Stimulated activated CD4-positive, alpha-beta T cell treated with anti-CD3 and anti-CD28 coated beads, Interleukin-1b, Interleukin-23, amount 100 ng/mL, for 24 hours (primary cell): ENCODE data around the gene CDKL5.
"Not testable (repeated sequence)": the region's sequence is repeated elsewhere in the genome, so short reads cannot be mapped to it uniquely, and the experiment has no call there.

ENCODE experiments used
- DNase-seq, 4 experiments: peaks; one replicate each; pipeline ENCODE4 v3.0.0-alpha.2; 2020; ENCODE audit warnings: low read depth in 4 of 4, low spot score in 1 of 4

The CDKL5 gene

DNA sequence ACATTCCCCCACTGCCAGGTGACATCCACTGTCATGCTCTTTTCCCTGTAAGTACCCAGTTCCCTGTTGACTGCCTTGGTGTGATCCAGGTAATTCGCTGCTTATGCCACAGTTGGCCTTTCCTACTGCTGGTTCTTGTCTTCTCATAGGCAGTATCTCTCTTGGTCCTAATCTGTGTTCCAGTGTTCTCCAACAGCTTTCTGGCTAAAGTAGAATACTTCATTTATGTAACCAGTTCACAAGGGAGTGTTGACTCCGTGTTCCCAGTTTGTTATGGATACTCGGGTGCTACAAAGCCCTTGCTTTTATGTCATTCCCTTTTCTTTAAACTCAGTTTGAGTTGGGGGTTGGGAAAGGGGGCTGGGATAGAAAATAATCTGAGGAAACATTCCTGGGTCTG, 148.1 kb downstream of the CDKL5 start:
- DNase-seq: no peak

DNA sequence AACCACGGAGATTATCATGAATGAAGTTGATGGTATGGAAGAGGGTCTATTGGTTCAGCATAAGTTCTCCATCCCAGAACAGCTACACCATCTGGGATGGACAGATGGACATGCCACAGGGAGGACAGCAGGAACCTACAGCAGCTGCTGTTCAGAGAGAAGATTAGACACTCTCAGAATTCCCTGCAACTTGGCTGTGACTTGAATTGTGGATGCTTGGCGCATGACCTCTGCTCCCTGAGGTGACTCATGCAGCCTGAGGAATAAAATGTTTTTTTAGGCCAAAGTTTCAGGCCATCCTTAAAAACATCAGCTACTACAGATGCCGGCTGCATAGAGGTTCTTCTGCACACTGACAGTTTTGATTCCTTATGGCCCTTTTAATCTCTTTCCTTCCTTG, 149.2 kb downstream of the CDKL5 start:
- no peak for DNase-seq

- DNase-seq: no peak
Measured at GRCh38 chrX:18575744-18576143, 150.3 kb downstream of the CDKL5 start.

DNA sequence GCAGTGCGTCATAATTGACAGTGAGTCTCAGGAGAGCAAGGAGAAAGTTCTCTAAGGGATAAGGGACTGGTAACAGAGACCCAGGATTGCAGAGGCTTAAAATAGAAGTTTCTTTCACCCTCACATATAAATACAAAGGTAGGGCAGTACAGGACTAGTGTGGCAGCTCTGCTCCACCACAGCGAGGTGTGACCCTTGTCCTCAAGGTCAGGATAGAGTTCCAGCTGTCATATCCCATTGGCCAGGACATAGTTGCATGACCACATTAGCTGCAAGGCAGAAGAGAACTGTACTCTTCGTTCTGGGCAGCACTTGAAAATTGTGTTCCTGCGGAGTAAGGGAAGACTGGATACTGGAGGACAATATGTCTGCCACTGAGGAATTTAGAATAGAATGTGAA, 152.0 kb downstream of the CDKL5 start:
- DNase-seq: no peak

DNA sequence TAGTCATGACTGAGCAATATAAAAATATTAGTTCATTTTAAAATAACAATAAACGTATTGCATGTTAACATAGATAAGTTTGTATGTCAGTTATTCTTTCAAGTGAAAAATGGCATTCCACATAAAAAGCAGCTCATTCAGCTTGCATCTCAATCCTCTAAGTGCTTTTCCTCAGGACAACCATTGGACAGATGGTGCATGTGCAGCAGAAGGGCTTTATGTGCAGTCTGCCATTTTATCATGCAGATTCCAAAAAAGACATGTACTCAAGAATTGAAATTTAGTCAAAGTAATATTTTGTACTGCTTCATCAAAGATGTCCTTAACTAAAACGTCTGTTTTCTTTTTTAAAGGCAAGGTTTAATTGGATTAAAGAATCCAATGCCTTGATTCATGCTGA, 153.1 kb downstream of the CDKL5 start:
- no peak for DNase-seq

GRCh38 chrX:18579495-18579894, 154.1 kb downstream of the CDKL5 start:
- no peak for DNase-seq

DNA sequence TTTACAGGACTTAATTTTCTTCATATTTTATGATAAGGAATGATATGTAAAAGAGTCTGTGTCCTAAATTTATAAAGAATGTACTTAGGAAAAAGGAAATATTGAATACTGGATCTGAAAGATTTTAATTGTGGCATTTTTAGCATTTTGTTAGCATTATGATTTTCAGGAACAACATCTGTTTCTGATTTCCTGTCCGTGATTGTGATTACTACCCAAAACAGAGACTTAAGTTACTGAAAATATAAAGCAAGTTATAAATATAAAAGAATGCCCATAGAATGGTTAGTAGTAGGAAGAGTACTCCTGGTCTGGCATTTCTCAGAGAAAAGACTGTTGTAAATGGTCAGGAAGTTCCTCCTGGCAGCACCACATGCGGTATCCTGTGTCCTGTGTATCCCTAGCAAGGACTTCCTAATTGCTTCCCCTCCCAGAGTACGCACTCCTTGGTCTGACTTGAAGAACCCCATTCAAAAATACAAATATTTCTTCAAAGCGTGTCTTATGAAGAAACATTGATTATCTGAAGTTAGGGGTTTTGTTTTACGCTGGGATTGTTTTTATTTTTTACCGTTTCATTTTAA, 157.6 kb downstream of the CDKL5 start:
- no peak for DNase-seq

DNA sequence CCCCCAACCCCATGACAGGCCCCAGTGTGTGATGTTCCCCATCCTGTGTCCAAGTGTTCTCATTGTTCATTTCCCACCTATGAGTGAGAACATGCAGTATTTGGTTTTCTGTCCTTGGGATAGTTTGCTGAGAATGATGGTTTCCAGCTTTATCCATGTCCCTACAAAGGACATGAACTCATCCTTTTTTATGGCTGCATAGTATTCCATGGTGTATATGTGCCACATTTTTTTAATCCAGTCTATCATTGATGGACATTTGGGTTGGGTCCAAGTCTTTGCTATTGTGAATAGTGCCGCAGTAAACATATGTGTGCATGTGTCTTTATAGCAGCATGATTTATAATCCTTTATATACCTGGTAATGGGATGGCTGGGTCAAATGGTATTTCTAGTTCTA, 163.9 kb downstream of the CDKL5 start:
- not testable (repeated sequence) for DNase-seq

- DNase-seq: no peak
Measured at GRCh38 chrX:18591834-18592233, 166.4 kb downstream of the CDKL5 start.

DNA sequence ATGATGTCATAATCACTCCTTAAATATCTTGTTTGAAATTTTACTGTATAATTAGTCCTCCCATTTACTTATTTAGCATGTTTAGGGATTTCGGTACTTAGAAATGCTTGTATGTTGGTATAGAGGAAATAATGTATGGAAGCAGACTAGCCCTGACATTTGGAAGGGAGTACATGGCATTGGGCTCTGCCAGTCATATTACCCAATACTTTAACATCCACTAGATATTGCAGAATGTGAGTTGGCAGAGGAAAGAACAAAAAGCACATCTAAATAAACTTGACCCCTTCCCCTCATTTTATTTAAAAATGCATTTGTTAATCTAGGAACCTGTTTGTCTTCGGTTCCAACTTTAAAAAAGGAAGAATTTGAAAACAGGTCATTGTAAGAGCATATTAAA, 168.7 kb downstream of the CDKL5 start:
- no peak for DNase-seq

DNA sequence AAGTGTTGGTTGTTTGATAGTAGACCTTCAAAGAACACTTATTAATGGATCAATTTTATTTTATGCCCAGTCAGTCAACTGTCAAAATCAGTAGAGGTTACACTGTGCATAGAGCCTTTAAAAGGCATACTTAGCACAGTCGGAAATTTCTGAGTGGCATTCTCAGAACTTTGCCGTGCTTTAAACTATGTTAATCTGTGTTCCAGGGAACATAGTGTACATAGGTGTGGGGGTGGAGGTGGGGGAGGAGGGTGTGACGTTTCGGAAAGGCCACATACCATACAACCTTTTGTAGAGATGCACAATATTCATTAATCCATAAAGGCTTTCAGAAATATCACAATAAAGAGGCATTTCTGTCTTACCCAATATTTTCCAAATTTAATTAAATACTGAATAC, 170.7 kb downstream of the CDKL5 start:
- DNase-seq: no peak

DNA sequence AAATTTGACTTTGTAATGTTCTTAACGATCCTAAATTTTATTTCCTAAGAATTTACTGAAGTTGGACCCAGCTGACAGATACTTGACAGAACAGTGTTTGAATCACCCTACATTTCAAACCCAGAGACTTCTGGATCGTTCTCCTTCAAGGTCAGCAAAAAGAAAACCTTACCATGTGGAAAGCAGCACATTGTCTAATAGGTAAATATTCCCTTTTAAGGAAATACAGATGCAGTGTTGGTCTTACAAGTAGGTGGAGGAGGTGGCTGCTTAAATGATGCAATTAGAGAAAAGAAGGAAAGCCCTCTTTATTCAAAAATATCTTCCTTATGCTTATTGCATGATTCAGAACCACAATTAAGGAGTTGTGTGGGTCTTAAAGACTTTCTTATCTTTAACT, 173.0 kb downstream of the CDKL5 start:
- no peak for DNase-seq

DNA sequence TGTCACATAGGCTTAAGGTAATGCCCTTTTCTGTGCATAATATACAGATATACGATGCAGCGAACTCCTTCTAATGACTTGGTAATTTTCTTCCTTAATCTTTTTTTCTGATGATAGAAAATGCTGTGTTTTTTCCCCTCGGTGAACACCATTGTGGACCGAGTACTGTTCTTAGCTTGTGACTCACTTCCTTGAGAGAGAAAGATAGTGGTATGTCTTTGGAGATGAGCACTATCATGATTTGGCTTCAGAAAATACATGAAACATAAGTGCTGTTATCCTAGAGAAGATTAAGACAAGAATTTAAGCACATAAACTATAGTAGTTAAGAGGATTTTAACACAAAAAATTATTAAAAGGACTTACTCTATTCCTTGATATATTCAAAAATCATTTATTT, 182.6 kb downstream of the CDKL5 start:
- DNase-seq: no peak

DNA sequence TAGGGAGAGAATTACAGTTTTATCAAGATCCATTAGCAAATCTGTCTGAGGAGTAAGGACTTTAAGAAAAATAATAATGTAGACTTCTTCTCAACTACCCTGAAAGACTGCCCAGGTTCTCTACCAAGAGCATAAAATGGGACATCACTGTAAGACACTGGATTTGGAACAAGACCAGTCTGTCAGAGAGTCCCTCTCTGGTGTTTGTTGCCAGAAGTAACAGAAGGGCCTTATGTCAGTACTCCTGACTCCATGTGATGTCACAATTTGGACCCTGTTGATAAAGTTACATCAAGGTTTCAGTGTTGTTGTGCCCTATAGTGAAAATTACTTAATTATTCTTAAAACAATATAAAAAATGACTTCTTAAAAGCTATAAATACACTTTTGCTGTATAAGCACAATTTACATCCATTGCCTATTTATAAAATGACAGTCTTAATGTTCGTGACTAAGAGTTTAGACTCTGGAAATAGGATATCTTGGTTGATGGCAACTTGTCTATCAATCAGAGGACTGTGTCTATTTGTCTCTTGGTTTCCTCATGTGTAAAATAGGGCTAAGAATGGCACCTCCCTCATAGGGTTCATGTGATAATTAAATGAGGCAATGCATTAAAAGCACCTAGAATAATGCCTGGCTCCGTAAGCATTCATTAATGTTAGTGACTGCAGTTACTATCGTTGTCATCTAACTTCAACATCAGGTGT, 188.7 kb downstream of the CDKL5 start:
- DNase-seq: no peak

GRCh38 chrX:18616688-18617406, 191.4 kb downstream of the CDKL5 start:
- no peak for DNase-seq

DNA sequence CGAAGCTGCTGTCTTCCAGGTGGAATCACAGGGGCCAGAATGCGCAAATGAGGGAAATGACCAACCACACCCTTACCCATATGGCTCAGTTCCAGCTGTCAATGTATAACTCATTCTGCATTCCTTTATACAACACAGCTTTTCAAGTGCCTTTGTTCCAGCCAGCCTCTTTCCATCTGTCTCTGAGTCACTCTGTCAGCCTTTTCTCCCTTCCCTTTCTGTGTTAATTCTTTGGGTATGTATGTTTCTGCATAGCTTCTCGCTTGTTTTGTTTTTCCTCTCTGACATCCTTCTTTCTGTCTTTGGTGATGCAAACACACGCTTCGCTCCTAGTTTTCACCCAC, 192.0 kb downstream of the CDKL5 start:
- DNase-seq: no peak

DNA sequence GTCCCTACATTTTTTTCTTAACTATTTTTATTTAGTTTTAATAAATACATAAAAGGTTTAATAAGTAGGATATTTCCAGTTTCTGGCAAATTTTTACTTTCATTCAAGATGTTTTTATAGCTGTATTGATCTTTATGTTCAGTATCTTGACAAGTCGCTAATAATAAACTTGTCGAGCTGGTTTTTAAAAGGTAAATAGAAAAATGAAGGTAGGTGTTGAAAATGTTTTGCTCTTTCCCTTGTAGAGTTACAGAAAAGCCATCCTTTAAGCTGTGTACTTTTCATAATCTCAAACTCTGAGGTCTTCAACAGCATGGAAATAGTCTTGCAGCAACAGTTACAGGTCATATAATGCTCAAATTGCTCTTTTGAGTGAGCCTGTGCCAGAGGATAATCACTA, 193.9 kb downstream of the CDKL5 start:
- DNase-seq: no peak

DNA sequence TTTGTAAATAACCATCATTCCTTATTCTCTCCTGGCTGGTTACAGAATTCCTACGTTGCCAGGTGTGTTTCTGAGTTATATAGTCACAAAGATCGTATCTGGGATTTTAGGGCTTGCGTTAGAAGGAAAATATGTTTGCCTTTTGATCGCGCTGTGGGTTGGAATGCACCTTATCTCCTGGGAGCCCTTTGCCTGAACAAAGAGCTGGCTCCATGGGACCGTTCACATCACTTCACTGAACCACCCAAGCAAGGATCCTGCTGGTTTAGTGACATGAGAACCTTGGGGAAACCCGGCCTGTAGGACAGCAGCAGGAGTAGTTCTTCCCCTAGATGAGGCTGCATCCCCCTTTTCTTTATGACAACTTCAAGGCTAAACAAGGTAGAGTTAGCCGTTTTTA, 194.9 kb downstream of the CDKL5 start:
- DNase-seq: no peak

- no peak for DNase-seq
Measured at GRCh38 chrX:18624599-18624998, 199.2 kb downstream of the CDKL5 start.

DNA sequence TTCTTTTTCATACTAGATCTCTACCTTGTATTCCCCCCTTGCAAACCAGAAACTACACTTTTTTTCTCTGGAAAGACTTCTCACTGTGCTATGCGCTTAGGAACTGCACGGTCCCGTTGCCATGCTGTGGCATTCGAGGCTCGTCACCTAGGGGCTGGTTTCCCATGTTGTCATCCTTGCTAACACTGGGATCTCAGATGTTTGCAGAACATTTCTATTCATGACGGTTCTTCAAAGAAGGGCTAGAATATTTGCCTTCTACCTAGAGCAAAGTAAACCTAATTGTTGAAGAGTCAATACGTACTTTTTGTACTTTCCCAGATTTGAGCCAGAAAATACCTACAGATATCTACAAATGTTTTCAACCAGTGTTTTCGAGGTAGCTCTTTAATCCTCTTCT, 205.5 kb downstream of the CDKL5 start:
- no peak for DNase-seq

DNA sequence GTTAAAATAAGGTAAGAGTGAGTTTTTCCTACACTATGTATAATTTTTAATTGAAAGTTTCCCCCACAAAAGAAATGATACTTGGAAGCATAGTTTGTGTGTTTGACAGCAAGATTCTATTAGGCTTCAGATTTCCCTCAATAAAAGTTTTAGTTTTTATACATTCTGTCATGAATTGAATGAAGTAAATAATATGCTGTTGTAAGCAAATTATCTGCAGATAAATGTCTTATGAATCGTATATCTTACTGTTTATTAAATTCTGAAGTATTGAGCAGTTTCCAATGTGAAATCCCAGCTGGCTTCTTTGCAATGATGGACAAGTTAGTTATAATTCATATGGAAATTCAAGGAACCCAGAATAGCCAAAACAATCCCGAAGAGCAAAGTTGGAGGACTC, 213.0 kb downstream of the CDKL5 start:
- DNase-seq: no peak

- no peak for DNase-seq
Measured at GRCh38 chrX:18639280-18639679, 213.9 kb downstream of the CDKL5 start.

DNA sequence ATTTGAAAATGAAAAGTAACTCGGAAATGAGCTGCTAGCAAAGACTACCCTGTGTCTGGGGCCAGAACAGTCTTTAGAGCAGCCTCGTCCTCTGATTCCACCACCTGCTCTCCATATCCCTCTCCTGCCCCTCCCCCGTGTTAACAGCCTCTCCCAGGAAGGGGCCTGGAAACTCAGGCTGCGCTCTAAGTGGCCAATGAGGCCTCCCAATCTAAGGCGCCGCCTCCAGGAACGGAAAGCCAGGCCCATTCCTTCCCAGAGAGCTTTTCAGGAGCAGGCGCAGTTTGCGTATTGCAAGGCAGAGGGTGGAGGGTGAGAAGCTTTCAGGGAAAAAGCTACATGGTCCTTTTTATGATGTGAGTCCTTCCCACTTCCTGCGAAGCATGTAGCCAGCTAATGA, 215.3 kb downstream of the CDKL5 start:
- no peak for DNase-seq
